Measurements from ENCODE around the gene PLD3. TPM values are rescaled to one million over a fixed set of nuclear protein-coding genes. Genes with fewer than 3 reads are reported as not detected.

Gene PLD3
- total and polyA plus RNA-seq, 4 donors, result 205 to 407 (median 238) TPM

- H3K9ac ChIP-seq (ENCODE audit: insufficient read depth in 1 of 2, low read length in 2 of 2), result no peak overlapping the region
- H3K27ac ChIP-seq (ENCODE audit: low read depth in 1 of 2, low read length in 1 of 2), result no peak overlapping the region
- H3K9me3 ChIP-seq (ENCODE audit: control insufficient read depth in 4 of 4, insufficient read depth in 3 of 4, low read length in 3 of 4), result no peaks in the 10 kb centered on the region
- no peak for TF ChIP-seq CTCF (IDR thresholded peaks at IDR 0.05; ENCODE audit: control extremely low read depth, extremely low read depth)
- H3K4me3 ChIP-seq, result no peak overlapping the region
- DNase-seq (no peak), ATAC-seq (ENCODE audit: insufficient read depth, low FRiP score) (no peak)
- 95 to 98% methylated on average over 7 of the region's 7 CpGs for WGBS, 2 donors
- H3K27me3 ChIP-seq (ENCODE audit: control insufficient read depth in 3 of 3, insufficient read depth in 3 of 3, low read length in 2 of 3), result no peaks in the 10 kb centered on the region
- peaks cover 0 to 47% (median 34%) of the 10 kb centered on the region in 4 donors for H3K36me3 ChIP-seq (ENCODE audit: control insufficient read depth in 4 of 4, insufficient read depth in 4 of 4, low read length in 4 of 4)
- H3K4me1 ChIP-seq (ENCODE audit: control insufficient read depth in 5 of 5, insufficient read depth in 5 of 5, low read length in 5 of 5), result no peaks in the 10 kb centered on the region
These were observed 25.6 kb downstream of the PLD3 start for GRCh38 chr19:40374084-40374483.

GRCh38 chr19:40376286-40376862 lies 27.9 kb downstream of the PLD3 start:
- Histone ChIP-seq H3K4me1 (ENCODE audit: control insufficient read depth in 5 of 5, insufficient read depth in 5 of 5, low read length in 5 of 5) (no peaks in the 10 kb centered on the region), H3K27me3 (ENCODE audit: control insufficient read depth in 3 of 3, insufficient read depth in 3 of 3, low read length in 2 of 3) (no peaks in the 10 kb centered on the region), H3K9me3 (ENCODE audit: control insufficient read depth in 4 of 4, insufficient read depth in 3 of 4, low read length in 3 of 4) (no peaks in the 10 kb centered on the region), H3K36me3 (ENCODE audit: control insufficient read depth in 4 of 4, insufficient read depth in 4 of 4, low read length in 4 of 4) (peaks cover 0 to 50% (median 23%) of the 10 kb centered on the region in 4 donors), H3K9ac (ENCODE audit: insufficient read depth in 1 of 2, low read length in 2 of 2) (no peak overlapping the region), H3K27ac (ENCODE audit: low read depth in 1 of 2, low read length in 1 of 2) (no peak overlapping the region), H3K4me3 (no peak overlapping the region)
- WGBS, 2 donors, result 82 to 91% methylated on average over 12 to 17 of the region's 17 CpGs
- no peak for TF ChIP-seq CTCF (IDR thresholded peaks at IDR 0.05; ENCODE audit: control extremely low read depth, extremely low read depth)
- ATAC-seq (ENCODE audit: insufficient read depth, low FRiP score) (no peak), DNase-seq (no peak)

DNA sequence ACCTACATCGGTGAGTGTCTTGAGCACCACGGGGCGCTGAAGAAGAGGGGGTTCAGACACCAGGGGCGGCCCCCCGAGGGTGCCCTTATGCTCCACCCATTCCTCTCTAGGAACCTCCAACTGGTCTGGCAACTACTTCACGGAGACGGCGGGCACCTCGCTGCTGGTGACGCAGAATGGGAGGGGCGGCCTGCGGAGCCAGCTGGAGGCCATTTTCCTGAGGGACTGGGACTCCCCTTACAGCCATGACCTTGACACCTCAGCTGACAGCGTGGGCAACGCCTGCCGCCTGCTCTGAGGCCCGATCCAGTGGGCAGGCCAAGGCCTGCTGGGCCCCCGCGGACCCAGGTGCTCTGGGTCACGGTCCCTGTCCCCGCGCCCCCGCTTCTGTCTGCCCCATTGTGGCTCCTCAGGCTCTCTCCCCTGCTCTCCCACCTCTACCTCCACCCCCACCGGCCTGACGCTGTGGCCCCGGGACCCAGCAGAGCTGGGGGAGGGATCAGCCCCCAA lies 29.4 kb downstream of the PLD3 start:
- H3K27me3 ChIP-seq (ENCODE audit: control insufficient read depth in 3 of 3, insufficient read depth in 3 of 3, low read length in 2 of 3), result no peaks in the 10 kb centered on the region
- no peaks in the 10 kb centered on the region for H3K4me1 ChIP-seq (ENCODE audit: control insufficient read depth in 5 of 5, insufficient read depth in 5 of 5, low read length in 5 of 5)
- TF ChIP-seq CTCF (IDR thresholded peaks at IDR 0.05; ENCODE audit: control extremely low read depth, extremely low read depth), result no peak
- H3K9me3 ChIP-seq (ENCODE audit: control insufficient read depth in 4 of 4, insufficient read depth in 3 of 4, low read length in 3 of 4), result no peaks in the 10 kb centered on the region
- no peak overlapping the region for H3K9ac ChIP-seq (ENCODE audit: insufficient read depth in 1 of 2, low read length in 2 of 2)
- H3K27ac ChIP-seq (ENCODE audit: low read depth in 1 of 2, low read length in 1 of 2), result no peak overlapping the region
- WGBS, 2 donors, result 91 to 96% methylated on average over 25 of the region's 25 CpGs
- no peak for DNase-seq
- no peak overlapping the region for H3K4me3 ChIP-seq
- H3K36me3 ChIP-seq (ENCODE audit: control insufficient read depth in 4 of 4, insufficient read depth in 4 of 4, low read length in 4 of 4), result peaks cover 0 to 49% (median 17%) of the 10 kb centered on the region in 4 donors
- no peak for ATAC-seq (ENCODE audit: insufficient read depth, low FRiP score)

- Histone ChIP-seq H3K27ac (ENCODE audit: low read depth in 1 of 2, low read length in 1 of 2) (no peak overlapping the region), H3K9ac (ENCODE audit: insufficient read depth in 1 of 2, low read length in 2 of 2) (no peak overlapping the region), H3K4me1 (ENCODE audit: control insufficient read depth in 5 of 5, insufficient read depth in 5 of 5, low read length in 5 of 5) (no peaks in the 10 kb centered on the region), H3K27me3 (ENCODE audit: control insufficient read depth in 3 of 3, insufficient read depth in 3 of 3, low read length in 2 of 3) (no peaks in the 10 kb centered on the region), H3K4me3 (no peak overlapping the region), H3K36me3 (ENCODE audit: control insufficient read depth in 4 of 4, insufficient read depth in 4 of 4, low read length in 4 of 4) (peaks cover 0 to 48% (median 15%) of the 10 kb centered on the region in 4 donors), H3K9me3 (ENCODE audit: control insufficient read depth in 4 of 4, insufficient read depth in 3 of 4, low read length in 3 of 4) (no peaks in the 10 kb centered on the region)
- TF ChIP-seq CTCF (IDR thresholded peaks at IDR 0.05; ENCODE audit: control extremely low read depth, extremely low read depth), result no peak
- DNase-seq (no peak), ATAC-seq (ENCODE audit: insufficient read depth, low FRiP score) (no peak)
- 79 to 87% methylated on average over 2 of the region's 2 CpGs for WGBS, 2 donors
These were observed 30.0 kb downstream of the PLD3 start for GRCh38 chr19:40378509-40378908.
